GM19452 (cell line): Measurements from ENCODE around the gene PLEKHA7.
A peak's percentile ranks its signal among the peaks of the same experiment; 100 is the strongest.

Source experiments
- ATAC-seq: cut with Tn5 transposase; IDR thresholded peaks from one replicate; pipeline ENCODE4 v1.9.1; 2021; ENCODE audit not compliant: unreplicated experiment

Gene PLEKHA7

GRCh38 chr11:16854979-16855378, 159.2 kb downstream of the PLEKHA7 start:
- ATAC-seq: no peak

- ATAC-seq: no peak
These were observed 160.4 kb downstream of the PLEKHA7 start for GRCh38 chr11:16853859-16854258.

- ATAC-seq: no peak
These were observed 160.9 kb downstream of the PLEKHA7 start for GRCh38 chr11:16853266-16853665.

GRCh38 chr11:16846305-16846704, 167.9 kb downstream of the PLEKHA7 start:
- ATAC-seq: no peak

- ATAC-seq: no peak
These were observed 169.9 kb downstream of the PLEKHA7 start for GRCh38 chr11:16844268-16844771.

GRCh38 chr11:16843294-16843693, 170.9 kb downstream of the PLEKHA7 start:
- no peak for ATAC-seq

- ATAC-seq: no peak
These were observed 172.2 kb downstream of the PLEKHA7 start for GRCh38 chr11:16841984-16842383.

- no peak for ATAC-seq
These were observed 172.7 kb downstream of the PLEKHA7 start for GRCh38 chr11:16841481-16841880.

- ATAC-seq: no peak
These were observed 173.3 kb downstream of the PLEKHA7 start for GRCh38 chr11:16840951-16841350.

GRCh38 chr11:16839821-16840220, 174.4 kb downstream of the PLEKHA7 start:
- no peak for ATAC-seq

GRCh38 chr11:16834384-16834783, 179.8 kb downstream of the PLEKHA7 start:
- no peak for ATAC-seq

GRCh38 chr11:16833026-16833425, 181.2 kb downstream of the PLEKHA7 start:
- no peak for ATAC-seq

GRCh38 chr11:16832193-16832539, 182.0 kb downstream of the PLEKHA7 start:
- ATAC-seq: no peak

- no peak for ATAC-seq
These were observed 182.7 kb downstream of the PLEKHA7 start for GRCh38 chr11:16831316-16832192.

- no peak for ATAC-seq
These were observed 187.1 kb downstream of the PLEKHA7 start for GRCh38 chr11:16827139-16827538.

- no peak for ATAC-seq
These were observed 188.2 kb downstream of the PLEKHA7 start for GRCh38 chr11:16825968-16826367.

- ATAC-seq: no peak
These were observed 189.1 kb downstream of the PLEKHA7 start for GRCh38 chr11:16825101-16825500.

- ATAC-seq: peak; percentile 82
These were observed 193.7 kb downstream of the PLEKHA7 start for GRCh38 chr11:16820324-16821092.

- ATAC-seq: no peak
These were observed 195.9 kb downstream of the PLEKHA7 start for GRCh38 chr11:16818284-16818683.

- ATAC-seq: no peak
These were observed 196.9 kb downstream of the PLEKHA7 start for GRCh38 chr11:16817351-16817750.

- ATAC-seq: no peak
These were observed 197.6 kb downstream of the PLEKHA7 start for GRCh38 chr11:16816358-16817270.
